IPS-NIHi7 (cell line): ENCODE results near the gene SRSF10.
A peak's percentile ranks its signal among the peaks of the same experiment; 100 is the strongest.
"Not testable (repeated sequence)": the region's sequence is repeated elsewhere in the genome, so short reads cannot be mapped to it uniquely, and the experiment has no call there.

Source experiments
- DNase-seq: peaks from one replicate; pipeline ENCODE4 v3.0.0; 2012; ENCODE audit warnings: mixed read lengths; ENCODE audit errors: extremely low spot score

SRSF10 gene

GRCh38 chr1:23958810-23959460 lies 21.2 kb downstream of the SRSF10 start:
- peak; percentile 77 for DNase-seq

- not testable (repeated sequence) for DNase-seq
Measured at GRCh38 chr1:23958040-23958809, 21.9 kb downstream of the SRSF10 start.

- peak; percentile 14 for DNase-seq
Measured at GRCh38 chr1:23957096-23957495, 23.0 kb downstream of the SRSF10 start.

- no peak for DNase-seq
Measured at GRCh38 chr1:23953020-23953419, 27.1 kb downstream of the SRSF10 start.

- no peak for DNase-seq
Measured at GRCh38 chr1:23947366-23947765, 32.8 kb downstream of the SRSF10 start.

- DNase-seq: peak; percentile 72
Measured at GRCh38 chr1:23936481-23937176, 43.5 kb downstream of the SRSF10 start.

- DNase-seq: no peak
Measured at GRCh38 chr1:23931491-23931880, 48.6 kb downstream of the SRSF10 start.

GRCh38 chr1:23930861-23931490 lies 49.2 kb downstream of the SRSF10 start:
- no peak for DNase-seq

- no peak for DNase-seq
Measured at GRCh38 chr1:23930270-23930669, 49.9 kb downstream of the SRSF10 start.

GRCh38 chr1:23928789-23929188 lies 51.3 kb downstream of the SRSF10 start:
- DNase-seq: no peak

- no peak for DNase-seq
Measured at GRCh38 chr1:23927097-23927496, 53.0 kb downstream of the SRSF10 start.

- no peak for DNase-seq
Measured at GRCh38 chr1:23925279-23925678, 54.8 kb downstream of the SRSF10 start.

GRCh38 chr1:23924601-23925000 lies 55.5 kb downstream of the SRSF10 start:
- no peak for DNase-seq

GRCh38 chr1:23923592-23924499 lies 56.3 kb downstream of the SRSF10 start:
- DNase-seq: no peak

- DNase-seq: no peak
Measured at GRCh38 chr1:23922321-23922943, 57.7 kb downstream of the SRSF10 start.

- peak; percentile 92 for DNase-seq
Measured at GRCh38 chr1:23916209-23917131, 63.7 kb downstream of the SRSF10 start.

- no peak for DNase-seq
Measured at GRCh38 chr1:23915466-23915865, 64.7 kb downstream of the SRSF10 start.

- no peak for DNase-seq
Measured at GRCh38 chr1:23914921-23915320, 65.2 kb downstream of the SRSF10 start.
